HG03108 (cell line): ENCODE data around the gene ZNF584.
"Not testable (repeated sequence)": the region's sequence is repeated elsewhere in the genome, so short reads cannot be mapped to it uniquely, and the experiment has no call there.

Source experiments
- ATAC-seq: cut with Tn5 transposase; IDR thresholded peaks from one replicate; pipeline ENCODE4 v1.9.1; 2021; ENCODE audit warnings: moderate library complexity; ENCODE audit not compliant: unreplicated experiment

The ZNF584 gene

DNA sequence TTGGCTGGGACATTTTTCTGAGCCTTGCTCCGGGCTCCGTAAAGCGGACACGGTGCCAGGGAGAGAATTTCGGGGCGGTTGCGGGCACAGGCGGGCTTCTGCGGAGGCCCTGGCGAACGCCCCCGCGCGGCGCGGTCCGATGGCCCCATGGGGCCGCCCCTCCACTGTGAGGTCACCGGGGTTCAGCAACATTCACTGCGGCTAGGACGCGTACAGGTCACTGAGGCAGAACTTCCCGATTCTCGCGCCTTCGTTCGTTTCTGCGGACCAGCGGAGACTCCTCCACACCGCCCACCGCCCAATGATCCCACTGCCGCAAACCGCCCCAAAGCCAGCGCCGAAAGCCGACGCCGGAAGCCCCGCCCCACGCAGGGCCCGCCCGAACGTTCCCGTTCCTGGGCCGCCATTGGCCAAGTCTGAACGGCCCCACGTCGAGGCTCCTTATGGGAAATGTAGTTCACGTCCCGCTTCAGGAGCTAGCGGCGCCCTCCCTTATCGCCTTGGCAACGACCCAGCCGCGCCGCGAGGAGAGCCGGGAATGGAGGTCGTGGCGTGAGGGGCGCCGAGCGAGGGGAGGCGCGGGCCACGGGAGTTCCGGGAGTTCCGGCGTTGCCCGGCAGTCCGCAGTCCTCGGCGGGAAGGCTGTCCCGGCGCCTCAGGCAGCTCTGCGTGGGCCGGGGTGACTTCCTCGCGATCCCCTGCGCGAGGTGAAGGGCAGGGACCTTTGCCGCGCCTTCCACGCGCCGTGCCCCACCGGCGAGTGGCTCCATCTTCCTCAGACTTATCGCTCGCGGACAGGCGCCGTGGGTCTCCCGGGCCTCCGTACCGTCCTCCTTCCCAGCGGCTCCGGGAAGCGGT lies at the start of gene ZNF584:
Gene ZNF584, plus strand, starts transcription at position 498 of the 858 bp plus-strand sequence. CDS start 499 bp downstream, outside the sequence.
- ATAC-seq: peak; percentile 96

- peak; percentile 7 for ATAC-seq
Measured at GRCh38 chr19:58361900-58362271, 46.6 kb upstream of the ZNF584 start.

- peak; percentile 85 for ATAC-seq
Measured at GRCh38 chr19:58362272-58362994, 46.0 kb upstream of the ZNF584 start, which contains the start of gene ZNF497. TSS of gene ZNF497 (minus strand) at chr19:58362751. CDS start at chr19:58357635, 5,116 bp downstream.

DNA sequence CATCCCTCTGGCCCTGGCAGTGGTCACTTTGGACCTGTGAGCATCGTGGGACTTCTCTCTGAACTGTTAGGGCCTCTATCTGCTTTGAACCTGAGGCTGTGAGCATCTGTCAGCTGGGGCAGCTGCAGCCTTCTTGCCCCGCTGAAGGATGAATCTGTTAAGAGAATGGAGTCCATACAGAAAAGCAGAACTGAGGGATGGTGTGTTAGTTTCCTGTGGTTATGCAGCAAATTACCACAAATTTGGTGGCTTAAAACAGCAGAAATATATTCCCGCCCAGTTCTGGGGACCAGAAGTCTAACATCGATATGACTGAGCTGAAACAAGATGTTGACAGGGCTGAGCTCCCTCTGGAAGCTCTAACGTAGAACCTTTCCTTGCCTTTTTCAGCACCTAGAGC lies 44.3 kb upstream of the ZNF584 start:
- no peak for ATAC-seq

DNA sequence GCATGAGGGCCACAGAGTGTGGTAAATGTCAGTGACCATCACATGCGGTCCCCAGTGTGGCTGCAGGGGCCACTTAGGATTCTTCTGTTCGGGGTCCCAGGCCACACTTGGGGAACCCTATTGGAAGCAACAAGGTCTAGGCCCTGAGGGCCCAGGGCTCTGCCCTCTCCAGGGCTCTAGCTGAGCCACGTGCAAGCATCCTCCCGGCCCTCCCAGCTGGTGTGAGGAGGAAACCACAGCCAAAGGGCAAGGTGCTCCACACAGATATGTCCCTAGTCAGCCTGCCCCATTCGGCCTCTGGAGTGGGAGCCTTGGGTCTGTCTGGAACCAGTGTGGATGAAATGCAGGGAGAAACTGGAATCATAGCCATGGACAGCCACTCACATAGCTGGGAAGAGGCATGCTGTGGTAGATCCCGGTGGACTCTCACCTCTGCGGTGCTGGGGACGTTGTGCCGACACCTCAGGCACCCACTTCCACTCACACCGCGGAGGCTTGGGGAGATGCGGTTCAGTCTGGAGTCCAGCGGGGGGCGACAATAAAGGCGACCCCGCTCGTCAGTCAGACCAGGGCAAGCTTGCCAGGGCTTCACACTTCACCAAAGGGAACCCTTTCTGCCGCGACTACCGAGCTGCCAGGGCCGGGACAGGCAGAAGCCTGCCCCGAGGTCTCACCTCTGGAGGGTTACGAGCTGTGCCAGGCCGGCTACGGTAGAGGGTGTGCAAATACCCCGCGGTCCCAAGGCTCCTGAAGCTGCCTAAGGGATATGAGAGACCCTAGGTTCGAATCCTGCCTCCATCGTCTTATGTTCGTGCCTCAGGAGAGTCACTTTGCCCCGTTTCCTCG lies 41.6 kb upstream of the ZNF584 start:
- no peak for ATAC-seq

- ATAC-seq: no peak
Measured at GRCh38 chr19:58367698-58368454, 40.6 kb upstream of the ZNF584 start.

DNA sequence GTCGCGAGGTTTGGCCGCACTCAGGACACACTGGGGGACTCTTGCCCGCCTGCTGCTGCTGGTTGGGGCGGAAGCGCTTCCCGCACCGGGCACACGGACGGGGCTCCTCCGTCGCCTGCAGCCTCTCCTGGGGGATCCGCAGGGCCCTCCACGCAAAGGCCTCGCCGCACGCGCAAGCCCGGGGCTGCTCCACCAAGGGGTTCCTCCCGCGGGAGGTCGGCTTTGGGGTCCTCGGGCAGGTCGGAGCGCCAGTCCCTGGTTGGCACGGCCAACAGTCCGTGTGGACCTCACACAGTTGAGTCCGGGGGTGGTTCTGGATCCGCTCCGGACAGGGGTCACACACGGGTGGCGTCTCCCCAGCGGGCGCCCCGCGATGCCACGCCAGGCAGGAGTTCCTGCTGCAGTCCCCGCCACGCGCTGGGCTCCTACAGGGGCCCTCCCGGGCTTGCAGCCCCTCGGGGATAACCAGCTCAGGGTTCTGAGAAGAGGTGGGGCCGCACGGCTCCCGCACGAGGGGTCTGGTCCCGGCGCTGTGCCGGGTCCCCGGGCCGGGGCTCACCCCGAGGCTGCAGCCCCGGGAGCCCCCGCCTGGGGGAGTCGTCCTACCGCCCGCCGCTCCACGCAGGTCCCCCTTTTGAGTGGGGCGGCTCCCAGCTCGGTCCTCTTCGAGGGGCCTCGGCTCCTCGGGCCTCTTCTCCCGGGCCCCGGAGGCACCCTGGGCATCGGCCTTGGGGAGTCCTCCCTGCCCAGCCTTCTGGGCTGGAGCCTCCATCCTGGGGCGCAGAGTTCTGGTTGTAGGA lies 39.7 kb upstream of the ZNF584 start:
- no peak for ATAC-seq

DNA sequence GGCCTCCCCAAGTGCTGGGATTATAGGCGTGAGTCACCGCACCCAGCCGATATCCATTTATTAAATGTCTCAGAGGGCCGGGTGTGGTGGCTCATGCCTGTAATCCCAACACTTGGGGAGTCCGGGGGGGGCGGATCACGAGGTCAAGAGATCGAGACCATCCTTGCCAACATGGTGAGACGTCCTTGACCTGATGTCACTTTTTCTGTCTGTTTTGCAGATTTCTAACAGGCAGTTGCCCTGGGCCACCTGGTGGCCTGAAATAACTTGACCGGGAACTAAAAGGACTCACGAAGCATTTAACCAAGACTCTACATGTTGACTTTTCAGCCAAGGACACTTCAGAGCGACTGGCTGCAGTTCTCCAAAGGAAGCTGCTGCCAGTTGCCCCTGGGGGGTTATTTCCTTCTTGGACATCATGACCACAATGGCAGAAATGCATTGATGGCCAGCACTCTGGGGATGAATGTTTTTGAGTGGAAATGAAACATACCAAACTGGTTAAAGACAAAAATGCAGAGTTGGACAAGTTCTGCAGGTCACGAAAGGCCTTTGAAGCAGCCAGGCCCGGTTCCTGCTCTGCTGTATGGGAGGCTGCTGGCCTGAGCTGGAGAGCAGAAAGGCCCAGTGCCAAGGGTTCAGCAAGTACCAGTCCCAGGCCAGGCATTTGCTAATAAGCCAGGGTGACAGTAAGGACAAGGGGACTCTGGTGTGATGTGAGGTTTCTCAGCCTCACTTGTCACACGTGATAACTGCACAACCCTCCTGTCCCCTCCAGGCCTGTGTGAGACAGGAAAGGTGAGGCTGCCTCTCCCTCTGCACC lies 35.9 kb upstream of the ZNF584 start:
- no peak for ATAC-seq

- ATAC-seq: no peak
Measured at GRCh38 chr19:58374200-58374599, 34.2 kb upstream of the ZNF584 start.

GRCh38 chr19:58376724-58377123 lies 31.7 kb upstream of the ZNF584 start:
- ATAC-seq: not testable (repeated sequence)

DNA sequence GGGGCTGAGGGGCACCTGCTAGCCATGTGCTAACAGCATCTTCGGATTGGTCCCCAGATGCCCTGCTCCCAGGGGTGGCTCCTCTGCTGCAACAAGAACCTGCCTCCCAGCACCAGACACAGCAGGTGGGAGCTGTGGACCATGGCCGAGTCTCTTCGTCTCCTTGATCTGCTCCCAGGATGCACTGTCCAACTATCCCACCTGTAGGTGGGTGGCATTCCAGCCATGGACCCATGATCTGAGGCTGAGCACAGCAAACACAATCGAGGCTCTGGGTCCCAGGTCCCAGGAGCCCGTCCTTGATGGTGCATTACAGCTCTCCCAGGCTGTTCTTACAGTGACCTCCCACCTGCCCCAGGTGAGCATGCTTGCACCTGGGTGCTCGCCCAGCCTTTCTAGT lies 29.2 kb upstream of the ZNF584 start:
- no peak for ATAC-seq

DNA sequence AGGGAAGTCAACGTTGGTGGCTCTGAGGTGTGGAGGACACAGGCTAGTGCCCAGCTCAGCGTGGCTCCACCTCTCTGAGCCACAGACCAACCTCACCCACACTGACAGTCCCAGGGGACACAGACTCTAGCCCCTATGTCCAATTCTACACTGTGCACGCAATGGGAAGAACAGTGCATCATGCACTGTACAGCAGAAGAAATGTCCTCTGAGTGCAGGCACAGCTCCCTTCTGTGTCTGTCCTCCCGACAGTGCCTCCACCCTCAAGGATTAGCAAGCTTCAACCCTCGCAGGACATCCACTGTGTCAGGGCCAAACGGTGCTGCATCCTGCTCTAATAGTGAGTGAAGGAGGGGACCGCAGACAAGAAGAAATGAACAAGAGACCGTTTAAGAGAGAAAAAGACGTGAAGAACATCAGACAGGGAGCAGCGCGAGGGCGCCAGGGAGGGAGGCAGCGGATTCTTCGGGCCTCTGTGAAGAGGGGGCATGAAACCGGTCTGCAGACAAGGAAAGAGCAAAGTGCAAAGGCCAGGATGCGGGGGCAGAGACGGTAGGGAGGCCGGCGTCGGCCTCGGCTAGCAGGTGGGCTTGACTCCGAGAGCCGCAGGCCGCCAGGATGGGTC lies 28.3 kb upstream of the ZNF584 start:
- no peak for ATAC-seq

DNA sequence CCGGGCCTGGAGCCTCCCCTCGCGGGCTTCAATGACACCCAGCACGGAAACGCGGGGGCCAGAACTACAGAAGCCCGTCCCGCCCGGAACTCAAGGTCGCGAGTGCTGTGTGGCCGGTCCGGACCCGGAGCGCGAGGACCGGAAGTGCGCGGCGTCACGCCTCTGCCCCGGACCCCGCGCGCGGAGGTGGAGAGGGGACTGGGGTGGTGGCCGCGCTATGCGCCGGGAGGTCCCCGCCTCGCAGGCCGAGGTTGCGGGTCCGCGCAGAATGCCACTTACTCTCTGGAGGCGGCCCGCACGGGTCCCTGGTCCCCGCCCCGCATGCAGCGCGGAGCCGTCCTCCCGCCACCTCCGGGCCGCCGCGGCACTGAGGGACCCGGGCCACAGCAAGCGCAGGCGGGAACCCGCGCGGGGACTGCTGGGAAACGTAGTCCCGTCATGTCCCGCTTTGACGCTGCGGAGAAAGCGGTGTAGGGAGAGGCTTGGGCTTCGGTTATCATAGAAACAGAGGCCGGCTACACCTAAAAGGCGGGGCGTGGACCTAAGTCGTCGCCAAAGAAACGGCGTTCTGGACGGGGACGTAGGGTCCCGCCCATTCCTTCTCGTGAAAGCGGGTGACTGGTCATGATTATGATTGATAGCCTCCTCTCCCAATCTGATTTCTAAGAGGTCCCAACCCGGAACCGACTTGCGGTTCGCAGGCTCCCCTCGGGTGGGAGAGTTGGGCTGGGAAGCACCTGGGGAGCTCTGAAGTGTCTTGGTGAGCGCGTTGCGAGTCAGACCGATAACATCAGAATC lies 27.6 kb upstream of the ZNF584 start, which contains the start of gene ZNF837:
Gene ZNF837, minus strand, starts transcription at position 369 of the 798 bp plus-strand sequence. CDS start 11,698 bp downstream, outside the sequence.
- peak; percentile 78 for ATAC-seq

GRCh38 chr19:58381460-58382212 lies 26.8 kb upstream of the ZNF584 start:
- no peak for ATAC-seq

DNA sequence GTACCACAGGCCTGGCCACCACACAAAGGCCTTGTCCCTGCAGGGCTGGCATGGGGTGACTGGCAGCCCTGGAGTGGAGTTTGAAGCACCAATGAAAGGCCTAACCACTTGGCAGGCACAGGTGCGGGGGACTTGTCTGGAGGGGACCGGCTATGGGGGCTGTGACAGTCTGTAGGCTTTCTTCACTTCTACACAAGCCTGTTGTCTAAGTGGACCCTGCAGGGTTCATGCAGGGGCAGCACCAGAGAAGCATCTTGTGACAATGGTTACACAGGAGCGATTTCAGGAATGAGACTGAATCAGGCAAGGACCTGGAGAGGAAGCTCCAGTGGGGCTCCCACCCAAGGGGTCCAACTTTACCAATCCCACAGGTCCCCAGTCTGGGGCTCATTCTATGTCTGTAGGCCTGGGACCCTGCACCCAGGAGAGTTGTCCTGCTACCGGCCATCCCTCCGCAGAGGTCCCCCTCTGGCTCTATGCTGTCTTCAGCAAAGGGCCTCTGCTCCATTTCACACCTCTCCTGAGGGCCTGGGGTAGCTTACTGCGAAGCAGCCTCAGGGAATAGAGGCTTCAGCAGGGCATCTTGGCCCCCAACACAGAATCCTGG lies 25.3 kb upstream of the ZNF584 start:
- no peak for ATAC-seq

- no peak for ATAC-seq
Measured at GRCh38 chr19:58385313-58385890, 23.0 kb upstream of the ZNF584 start.
